GM13977 (cell line): ENCODE results near the gene SSUH2.
"Not testable (repeated sequence)": the region's sequence is repeated elsewhere in the genome, so short reads cannot be mapped to it uniquely, and the experiment has no call there.

Experiments
- DNase-seq: peaks from one replicate; pipeline ENCODE4 v3.0.0; 2012; ENCODE audit warnings: low spot score
- CTCF ChIP-seq: IDR thresholded peaks from 2 replicates; pipeline ENCODE4 v1.5.1; 2012; ENCODE audit warnings: mild to moderate bottlenecking, control low read depth; ENCODE audit not compliant: insufficient read depth; ENCODE audit errors: extremely low read depth, missing control alignments
- in situ Hi-C: fragments of 300-500 bp; cut with MboI; formaldehyde crosslinking; loops from one replicate; pipeline ENCODE4 v1.12.0; 2022; ENCODE audit warnings: low sequenced_read_pairs, low pct_unique_long_range_greater_than_20kb, mixed read lengths, inconsistent platforms; ENCODE audit not compliant: unreplicated experiment

Gene SSUH2

GRCh38 chr3:8593021-8593827 lies 51.4 kb downstream of the SSUH2 start:
- no peak for DNase-seq
- in situ Hi-C loops = no loop called here
- TF ChIP-seq CTCF = no peak

GRCh38 chr3:8589880-8590556 lies 54.6 kb downstream of the SSUH2 start:
- DNase-seq = no peak
- TF ChIP-seq CTCF = no peak
- in situ Hi-C loops = no loop called here

GRCh38 chr3:8584661-8585060 lies 59.9 kb downstream of the SSUH2 start:
- in situ Hi-C loops = no loop called here
- no peak for DNase-seq
- no peak for TF ChIP-seq CTCF

DNA sequence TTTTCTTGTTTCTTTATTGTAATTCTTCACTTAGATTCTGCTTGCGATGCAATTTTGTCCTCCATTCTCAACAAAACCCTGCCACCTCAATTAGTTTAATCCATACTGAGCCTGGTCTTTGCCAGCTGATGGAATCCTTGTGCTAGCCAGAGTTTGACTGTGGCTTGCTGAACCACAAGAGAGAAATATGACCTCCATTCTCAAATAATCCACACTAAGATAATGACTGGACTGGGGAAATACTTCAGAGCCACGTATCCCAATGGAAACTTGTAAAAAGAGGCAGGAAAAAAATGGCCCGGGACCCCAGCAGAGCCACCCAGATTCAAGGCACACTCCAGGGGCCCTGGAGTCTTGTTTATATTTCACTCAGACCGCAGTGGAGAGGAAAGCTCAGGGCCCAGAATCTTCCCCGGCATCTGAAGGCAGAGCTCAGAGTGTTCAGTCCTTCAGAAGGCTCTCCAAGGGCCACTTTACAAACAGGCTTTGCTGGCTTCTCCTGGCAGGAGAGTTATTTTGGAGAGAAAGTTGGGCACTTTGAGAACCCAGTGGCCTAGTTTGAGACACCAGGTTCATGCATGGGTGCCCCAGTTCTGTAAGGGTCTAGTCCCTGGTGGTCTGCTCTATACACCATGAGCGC lies 62.7 kb downstream of the SSUH2 start:
- no peak for DNase-seq
- in situ Hi-C loops = no loop called here
- no peak for TF ChIP-seq CTCF

DNA sequence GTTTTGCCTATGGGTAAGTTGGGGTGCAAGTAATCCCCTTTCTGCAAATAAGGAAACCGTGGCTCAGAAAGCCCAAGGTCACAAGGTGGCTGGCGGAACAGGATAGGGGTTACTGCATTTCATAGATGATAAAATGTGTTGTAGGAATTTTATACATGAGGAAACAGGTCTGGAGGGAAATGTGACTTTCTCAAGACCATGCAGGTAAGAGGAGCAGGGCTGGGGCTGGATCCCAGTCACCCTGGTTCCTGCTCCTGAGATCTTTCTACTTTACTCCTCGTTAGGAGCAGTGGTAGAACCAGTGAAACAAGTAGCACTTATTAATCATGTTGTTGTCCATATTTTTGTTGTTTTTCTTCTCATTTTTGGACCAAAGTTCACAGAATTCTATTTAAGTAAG lies 63.2 kb downstream of the SSUH2 start:
- DNase-seq = no peak
- no peak for TF ChIP-seq CTCF
- in situ Hi-C loops = no loop called here

- DNase-seq, in situ Hi-C loops: not testable (repeated sequence)
Measured at GRCh38 chr3:8580434-8580833, 64.2 kb downstream of the SSUH2 start.

DNA sequence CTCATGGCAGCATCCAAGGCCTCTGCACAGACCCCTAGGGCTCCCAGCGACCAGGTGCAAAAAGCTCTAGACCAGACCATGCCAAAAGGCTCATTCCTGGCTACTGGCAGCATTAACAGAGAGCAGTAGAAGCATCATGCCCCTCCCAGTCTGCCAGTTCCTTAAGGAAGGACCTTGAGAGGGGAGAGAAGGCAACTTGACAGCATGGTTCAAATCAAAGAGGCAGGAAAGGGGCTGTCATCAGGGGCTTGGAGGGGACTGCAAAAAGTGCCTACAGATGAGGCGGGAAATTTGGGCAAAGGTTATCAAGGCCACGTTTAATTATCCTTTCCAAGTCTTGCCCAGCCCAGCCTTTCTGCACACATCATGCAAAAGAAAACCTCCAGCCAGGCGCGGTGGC lies 64.7 kb downstream of the SSUH2 start:
- in situ Hi-C loops = no loop called here
- TF ChIP-seq CTCF = no peak

More for the DNA sequence above, 64.7 kb downstream of the SSUH2 start:
- DNase-seq = no peak
